ENCODE results near the gene PIRT.
"Not testable (repeated sequence)": the region's sequence is repeated elsewhere in the genome, so short reads cannot be mapped to it uniquely, and the experiment has no call there.

- not testable (repeated sequence) for TF ChIP-seq CTCF (tag by site-specific recombination; IDR thresholded peaks at IDR 0.05); IKZF3 (tag by site-specific recombination; IDR thresholded peaks at IDR 0.05); YY1 (tag by site-specific recombination; IDR thresholded peaks at IDR 0.05); HOXD13 (CRISPR knock-in tag; IDR thresholded peaks at IDR 0.05; ENCODE audit: borderline replicate concordance); SALL2 (tag by site-specific recombination; IDR thresholded peaks at IDR 0.05; ENCODE audit: borderline replicate concordance)
Observed at GRCh38 chr17:10846636-10847035, 8.7 kb upstream of the PIRT start.
